Measurements from ENCODE around the gene WBP2.
"Not testable (repeated sequence)": the region's sequence is repeated elsewhere in the genome, so short reads cannot be mapped to it uniquely, and the experiment has no call there.

Gene WBP2

GRCh38 chr17:75865404-75866188, 10.5 kb upstream of the WBP2 start:
- DNase-seq (ENCODE audit: low read depth): not testable (repeated sequence)

GRCh38 chr17:75864887-75865286, 9.8 kb upstream of the WBP2 start:
- not testable (repeated sequence) for DNase-seq (ENCODE audit: low read depth)

GRCh38 chr17:75864448-75864871, 9.3 kb upstream of the WBP2 start:
- no peak for DNase-seq (ENCODE audit: low read depth)

- DNase-seq (ENCODE audit: low read depth): no peak
Measured at GRCh38 chr17:75861927-75862317, 6.8 kb upstream of the WBP2 start.

- not testable (repeated sequence) for DNase-seq (ENCODE audit: low read depth)
Measured at GRCh38 chr17:75859358-75859757, 4.2 kb upstream of the WBP2 start.

- no peak for DNase-seq (ENCODE audit: low read depth)
Measured at GRCh38 chr17:75856062-75856756, 1.1 kb upstream of the WBP2 start.

- no peak for DNase-seq (ENCODE audit: low read depth)
Measured at GRCh38 chr17:75854881-75855309, 240 bp downstream of the WBP2 start.

- DNase-seq (ENCODE audit: low read depth): no peak
Measured at GRCh38 chr17:75854101-75854748, 910 bp downstream of the WBP2 start.

- DNase-seq (ENCODE audit: low read depth): no peak
Measured at GRCh38 chr17:75853433-75853832, 1.7 kb downstream of the WBP2 start.

GRCh38 chr17:75851693-75851991, 3.5 kb downstream of the WBP2 start:
- not testable (repeated sequence) for DNase-seq (ENCODE audit: low read depth)

- DNase-seq (ENCODE audit: low read depth): no peak
Measured at GRCh38 chr17:75850928-75851692, 4.0 kb downstream of the WBP2 start.

- DNase-seq (ENCODE audit: low read depth): no peak
Measured at GRCh38 chr17:75849724-75850123, 5.4 kb downstream of the WBP2 start.

- no peak for DNase-seq (ENCODE audit: low read depth)
Measured at GRCh38 chr17:75849279-75849646, 5.9 kb downstream of the WBP2 start.

- DNase-seq (ENCODE audit: low read depth): no peak
Measured at GRCh38 chr17:75848523-75849278, 6.4 kb downstream of the WBP2 start.

- no peak for DNase-seq (ENCODE audit: low read depth)
Measured at GRCh38 chr17:75847614-75848522, 7.3 kb downstream of the WBP2 start.

- no peak for DNase-seq (ENCODE audit: low read depth)
Measured at GRCh38 chr17:75846692-75847613, 8.2 kb downstream of the WBP2 start.

GRCh38 chr17:75845933-75846691, 9.0 kb downstream of the WBP2 start:
- no peak for DNase-seq (ENCODE audit: low read depth)

- no peak for DNase-seq (ENCODE audit: low read depth)
Measured at GRCh38 chr17:75845058-75845711, 9.9 kb downstream of the WBP2 start.
